GM10847 (cell line): Measurements from ENCODE around the gene SDC3.

ENCODE experiments used
- POLR2A ChIP-seq: IDR thresholded peaks from 2 replicates; pipeline ENCODE4 v1.6.1; 2011; ENCODE audit not compliant: insufficient read length; ENCODE audit errors: extremely low read depth

The SDC3 gene

GRCh38 chr1:30908696-30909364, at the start of gene SDC3:
Gene SDC3, minus strand, starts transcription at chr1:30908758. Its CDS starts 172 bp downstream, at chr1:30908586.
- no peak for TF ChIP-seq POLR2A

DNA sequence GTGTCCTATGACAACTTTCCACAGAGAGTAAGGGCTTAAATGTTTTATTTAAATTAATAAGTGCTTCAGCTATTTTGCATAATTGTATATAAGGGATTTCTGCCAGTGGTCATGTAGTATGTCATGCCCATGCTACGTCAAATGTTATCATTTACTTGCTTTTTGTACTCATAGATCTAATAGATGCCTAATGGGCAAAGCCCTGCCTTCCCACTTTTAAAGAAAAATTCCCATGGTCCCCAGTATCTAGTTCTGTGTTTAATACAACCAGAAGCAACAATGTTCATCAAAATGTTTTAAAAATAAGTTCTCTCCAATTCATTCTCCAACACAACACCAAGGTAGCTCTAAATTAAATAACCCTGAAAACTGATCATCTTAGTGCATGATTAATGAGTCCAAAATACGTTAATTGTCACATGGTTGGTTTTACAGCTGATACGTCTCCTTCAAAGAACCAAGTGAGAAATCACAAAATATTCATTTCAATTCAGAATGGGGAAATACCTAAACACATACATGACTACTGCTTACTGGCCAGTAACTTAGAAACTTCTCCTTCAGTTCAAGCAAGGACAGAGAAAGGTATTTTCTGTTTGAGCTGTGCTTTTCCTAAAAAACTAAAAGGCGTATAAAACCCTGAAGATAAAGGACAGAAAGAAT, 49.1 kb upstream of the SDC3 start:
- no peak for TF ChIP-seq POLR2A

GRCh38 chr1:30955448-30956015, 47.0 kb upstream of the SDC3 start:
- TF ChIP-seq POLR2A, result no peak

DNA sequence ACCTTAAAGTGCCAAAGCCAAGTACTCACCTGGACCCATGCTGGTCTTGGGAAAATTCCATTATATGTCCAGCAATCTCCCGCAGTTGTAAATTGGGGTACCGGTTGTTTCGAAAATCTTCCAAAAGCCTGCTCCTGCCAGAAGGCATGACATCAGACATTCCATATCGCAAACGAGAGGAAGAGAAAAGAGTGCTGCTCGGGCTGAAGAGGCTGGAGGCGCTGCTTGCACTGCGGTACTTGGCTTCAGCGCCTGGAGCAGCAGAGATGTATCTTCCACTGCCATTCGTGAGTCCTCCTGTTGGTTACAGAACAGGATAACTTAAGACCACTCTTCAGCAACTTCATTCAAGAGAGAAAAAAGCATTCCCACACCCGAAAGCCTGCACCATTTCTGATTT, 45.1 kb upstream of the SDC3 start:
- no peak for TF ChIP-seq POLR2A

GRCh38 chr1:30952098-30952497, 43.5 kb upstream of the SDC3 start:
- TF ChIP-seq POLR2A, result no peak

GRCh38 chr1:30950700-30951099, 42.1 kb upstream of the SDC3 start:
- no peak for TF ChIP-seq POLR2A

GRCh38 chr1:30950053-30950452, 41.5 kb upstream of the SDC3 start:
- no peak for TF ChIP-seq POLR2A

- no peak for TF ChIP-seq POLR2A
Observed at GRCh38 chr1:30948278-30948677, 39.7 kb upstream of the SDC3 start.

GRCh38 chr1:30947212-30947611, 38.7 kb upstream of the SDC3 start:
- no peak for TF ChIP-seq POLR2A

DNA sequence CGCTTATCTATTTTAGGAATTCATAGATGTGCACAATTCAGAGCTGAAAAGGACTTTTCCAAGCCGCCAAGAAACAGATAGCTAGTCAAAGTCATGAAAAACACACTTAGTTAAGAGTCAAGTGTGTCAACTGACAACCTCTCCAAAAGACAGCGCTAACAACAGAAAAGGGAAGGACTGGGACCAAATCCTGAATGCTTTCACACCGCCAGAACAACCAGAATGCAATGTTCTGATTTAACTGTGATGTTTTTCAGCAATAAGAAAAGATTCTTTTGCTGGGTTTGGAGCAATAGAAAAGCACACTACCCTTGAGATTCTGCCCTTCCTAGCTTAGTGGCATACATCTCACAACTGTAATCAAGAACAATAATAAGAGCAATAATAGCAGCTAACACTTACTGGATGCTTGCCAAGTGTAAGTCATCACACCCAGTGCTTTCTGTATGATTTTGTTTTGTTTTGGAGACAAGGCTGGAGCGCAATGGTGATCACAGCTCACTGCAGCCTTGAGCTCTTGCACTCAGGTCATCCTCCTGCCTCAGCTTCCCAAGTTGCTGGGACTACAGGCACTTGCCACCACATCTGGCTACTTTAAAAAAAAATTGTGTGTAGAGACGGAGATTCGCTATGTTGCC, 33.9 kb upstream of the SDC3 start:
- TF ChIP-seq POLR2A, result no peak

GRCh38 chr1:30940541-30940940, 32.0 kb upstream of the SDC3 start:
- no peak for TF ChIP-seq POLR2A

- no peak for TF ChIP-seq POLR2A
Observed at GRCh38 chr1:30936541-30937171, 28.1 kb upstream of the SDC3 start.

- no peak for TF ChIP-seq POLR2A
Observed at GRCh38 chr1:30934613-30935012, 26.1 kb upstream of the SDC3 start.

GRCh38 chr1:30933874-30934252, 25.3 kb upstream of the SDC3 start:
- no peak for TF ChIP-seq POLR2A

GRCh38 chr1:30930631-30931173, 22.1 kb upstream of the SDC3 start:
- no peak for TF ChIP-seq POLR2A
